Esophagus squamous epithelium (tissue), 5 donors: ENCODE measurements around the gene PTPRD. TPM values are rescaled to one million over a fixed set of nuclear protein-coding genes. Genes with fewer than 3 reads are reported as not detected.

Source experiments
- DNase-seq: peaks from one replicate; lab custom pipeline; 2025; lab: John Stamatoyannopoulos, UW
- H3K27ac ChIP-seq, 4 donors: fragments of 200-600 bp; sonication (generic); one replicate each; pipeline ENCODE4 v1.5.1; 2016 to 2019; ENCODE audit warnings: mild to moderate bottlenecking in 1 of 4
- H3K27me3 ChIP-seq, 4 donors: fragments of 200-600 bp; sonication (generic); 1 replicate in 3 of 4; 2 replicates in 1 of 4; pipeline versions ENCODE4 v1.5.1 to v1.6.0; 2017 to 2021; ENCODE audit warnings: antibody characterized with exemption in 1 of 4
- H3K36me3 ChIP-seq, 3 donors: fragments of 200-600 bp; sonication (generic); one replicate each; pipeline ENCODE4 v1.5.1; 2016 to 2019
- H3K4me1 ChIP-seq, 3 donors: fragments of 200-600 bp; sonication (generic); one replicate each; pipeline ENCODE4 v1.5.1; 2017 to 2019
- H3K4me3 ChIP-seq, 4 donors: fragments of 200-600 bp; sonication (generic); 1 replicate in 3 of 4; 2 replicates in 1 of 4; pipeline ENCODE4 v1.5.1; 2016 to 2019; ENCODE audit warnings: mild to moderate bottlenecking in 2 of 4, moderate library complexity in 1 of 4
- H3K9me3 ChIP-seq, 3 donors: fragments of 200-600 bp; sonication (generic); one replicate each; pipeline ENCODE4 v1.5.1; 2016 to 2019
- POLR2A ChIP-seq, 4 donors: fragments of 450-650 bp; IDR thresholded peaks; one replicate each; pipeline ENCODE4 v1.6.1; 2017; ENCODE audit warnings: antibody characterized with exemption in 4 of 4, mild to moderate bottlenecking in 4 of 4, moderate library complexity in 3 of 4
- WGBS, 2 donors: methylation state at CpG; one replicate each; pipeline ENCODE4 v1.1.5; 2018; 5-methylcytosine and 5-hydroxymethylcytosine counted together
- intact Hi-C: fragments of 100-400 bp; cut with DNase I; formaldehyde crosslinking; loops from one replicate; pipeline ENCODE4 v1.15.0; 2022
- total RNA-seq, 4 donors: library from RNA; depleted of rRNA; stranded (reverse); fragments of >200 nt; gene quantifications; one replicate each; pipeline ENCODE4 v1.1.0, GENCODE V29; 2016
- TF ChIP-seq, protein P1 (sequence below), 6 experiments: fragments of 450-650 bp in 4 of 6; fragments of 200-600 bp in 2 of 6; sonication (generic) in 2 of 6; IDR thresholded peaks; one replicate each; pipeline ENCODE4 v1.5.1; 2016 to 2019; ENCODE audit warnings: antibody characterized with exemption in 6 of 6, mild to moderate bottlenecking in 4 of 6, moderate library complexity in 4 of 6
- donor health status: DM: yes; HTN: yes; CAD: no.

Gene PTPRD
- total RNA-seq, 4 donors from 2014 or later = 0.23 to 16.3 (median 6.6) TPM

GRCh38 chr9:8812888-8813287 lies 1799.9 kb downstream of the PTPRD start:
- H3K4me1 ChIP-seq = no peaks in the 10 kb centered on the region
- no peak for DNase-seq
- H3K9me3 ChIP-seq = no peaks in the 10 kb centered on the region
- WGBS, 2 donors = 64 to 71% methylated on average over 6 of the region's 6 CpGs
- intact Hi-C loops = no loop called here
- H3K4me3 ChIP-seq = no peak overlapping the region
- H3K27me3 ChIP-seq = no peaks in the 10 kb centered on the region
- H3K27ac ChIP-seq = no peak overlapping the region
- TF ChIP-seq, protein P1, sequence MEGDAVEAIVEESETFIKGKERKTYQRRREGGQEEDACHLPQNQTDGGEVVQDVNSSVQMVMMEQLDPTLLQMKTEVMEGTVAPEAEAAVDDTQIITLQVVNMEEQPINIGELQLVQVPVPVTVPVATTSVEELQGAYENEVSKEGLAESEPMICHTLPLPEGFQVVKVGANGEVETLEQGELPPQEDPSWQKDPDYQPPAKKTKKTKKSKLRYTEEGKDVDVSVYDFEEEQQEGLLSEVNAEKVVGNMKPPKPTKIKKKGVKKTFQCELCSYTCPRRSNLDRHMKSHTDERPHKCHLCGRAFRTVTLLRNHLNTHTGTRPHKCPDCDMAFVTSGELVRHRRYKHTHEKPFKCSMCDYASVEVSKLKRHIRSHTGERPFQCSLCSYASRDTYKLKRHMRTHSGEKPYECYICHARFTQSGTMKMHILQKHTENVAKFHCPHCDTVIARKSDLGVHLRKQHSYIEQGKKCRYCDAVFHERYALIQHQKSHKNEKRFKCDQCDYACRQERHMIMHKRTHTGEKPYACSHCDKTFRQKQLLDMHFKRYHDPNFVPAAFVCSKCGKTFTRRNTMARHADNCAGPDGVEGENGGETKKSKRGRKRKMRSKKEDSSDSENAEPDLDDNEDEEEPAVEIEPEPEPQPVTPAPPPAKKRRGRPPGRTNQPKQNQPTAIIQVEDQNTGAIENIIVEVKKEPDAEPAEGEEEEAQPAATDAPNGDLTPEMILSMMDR (IDR thresholded peaks at IDR 0.05) = no peak
- no peak for TF ChIP-seq POLR2A (IDR thresholded peaks at IDR 0.05)
- H3K36me3 ChIP-seq = no peaks in the 10 kb centered on the region

DNA sequence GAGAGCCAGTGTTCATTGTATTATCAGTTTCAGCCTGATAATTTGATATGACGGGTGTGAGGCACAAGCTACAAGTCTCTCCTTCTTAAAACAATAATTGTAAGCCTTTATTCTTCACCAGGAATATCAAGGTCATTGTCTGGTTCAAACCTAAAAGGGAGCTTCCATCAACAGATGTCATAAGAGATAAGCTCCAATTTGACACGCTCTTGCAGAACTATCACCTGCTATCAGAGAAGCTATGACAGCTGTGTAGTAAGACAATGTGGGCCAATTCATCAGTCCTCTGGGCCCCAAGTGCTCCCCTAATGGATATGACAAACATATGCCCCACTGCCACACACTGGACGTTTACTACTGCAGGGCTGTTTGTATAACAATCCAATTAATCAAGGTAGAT lies 1803.1 kb downstream of the PTPRD start:
- no peak for TF ChIP-seq POLR2A (IDR thresholded peaks at IDR 0.05)
- TF ChIP-seq, protein P1 (IDR thresholded peaks at IDR 0.05) = no peak
- Histone ChIP-seq H3K9me3 (no peaks in the 10 kb centered on the region), H3K4me1 (no peaks in the 10 kb centered on the region), H3K4me3 (no peak overlapping the region), H3K27ac (no peak overlapping the region), H3K36me3 (no peaks in the 10 kb centered on the region), H3K27me3 (no peaks in the 10 kb centered on the region)
- 69 to 74% methylated on average over 2 to 3 of the region's 3 CpGs for WGBS, 2 donors
- intact Hi-C loops = no loop called here
- DNase-seq = no peak

- Histone ChIP-seq H3K36me3 (no peaks in the 10 kb centered on the region), H3K4me1 (no peaks in the 10 kb centered on the region), H3K9me3 (no peaks in the 10 kb centered on the region), H3K4me3 (no peak overlapping the region), H3K27ac (no peak overlapping the region), H3K27me3 (no peaks in the 10 kb centered on the region)
- 83 to 87% methylated on average over 2 of the region's 2 CpGs for WGBS, 2 donors
- TF ChIP-seq POLR2A (IDR thresholded peaks at IDR 0.05) = no peak
- TF ChIP-seq, protein P1 (IDR thresholded peaks at IDR 0.05) = no peak
- intact Hi-C loops = no loop called here
- no peak for DNase-seq
Observed at GRCh38 chr9:8806150-8806549, 1806.7 kb downstream of the PTPRD start.

- no peak for DNase-seq
- 77 to 85% methylated on average over 3 of the region's 3 CpGs for WGBS, 2 donors
- intact Hi-C loops = no loop called here
Observed at GRCh38 chr9:8804613-8805012, 1808.2 kb downstream of the PTPRD start.

DNA sequence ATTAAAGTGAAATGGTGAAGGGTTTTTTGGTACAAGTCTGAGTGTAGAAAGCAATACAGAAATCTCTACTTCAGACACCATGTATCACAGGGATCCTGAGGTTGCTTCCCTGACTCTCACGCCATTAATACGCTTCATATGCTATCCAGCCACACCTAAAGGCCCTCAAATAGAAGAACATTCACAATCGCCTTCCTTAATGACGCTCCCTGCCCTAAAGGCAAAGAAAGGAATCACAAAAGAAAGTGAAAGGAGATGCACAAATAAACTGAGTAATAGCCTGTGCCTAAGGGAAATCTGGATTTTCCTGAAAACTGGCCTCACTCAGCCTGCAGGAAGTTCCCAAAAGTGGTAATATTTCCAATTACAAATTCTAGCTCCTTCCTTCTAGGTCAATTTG lies 1810.6 kb downstream of the PTPRD start:
- no peak overlapping the region for H3K4me3 ChIP-seq
- no peak for DNase-seq
- no peaks in the 10 kb centered on the region for H3K36me3 ChIP-seq
- no peak overlapping the region for H3K27ac ChIP-seq
- no peaks in the 10 kb centered on the region for H3K4me1 ChIP-seq
- H3K9me3 ChIP-seq = no peaks in the 10 kb centered on the region
- TF ChIP-seq, protein P1 (IDR thresholded peaks at IDR 0.05) = no peak
- no peak for TF ChIP-seq POLR2A (IDR thresholded peaks at IDR 0.05)
- intact Hi-C loops = no loop called here
- WGBS, 2 donors = 50 to 63% methylated on average over 4 of the region's 4 CpGs
- H3K27me3 ChIP-seq = no peaks in the 10 kb centered on the region

More at GRCh38 chr9:8804613-8805012, 1808.2 kb downstream of the PTPRD start:
- Histone ChIP-seq H3K4me3 (no peak overlapping the region), H3K36me3 (no peaks in the 10 kb centered on the region), H3K27me3 (no peaks in the 10 kb centered on the region), H3K9me3 (no peaks in the 10 kb centered on the region), H3K4me1 (no peaks in the 10 kb centered on the region), H3K27ac (no peak overlapping the region)
- TF ChIP-seq, protein P1 (IDR thresholded peaks at IDR 0.05) = no peak
- TF ChIP-seq POLR2A (IDR thresholded peaks at IDR 0.05) = no peak
